Activated CD4-positive, alpha-beta memory T cell treated with anti-CD3 and anti-CD28 coated beads for 36 hours (primary cell): ENCODE data around the gene HTR3D. TPM values are rescaled to one million over a fixed set of nuclear protein-coding genes. Genes with fewer than 3 reads are reported as not detected.
"Not testable (repeated sequence)": the region's sequence is repeated elsewhere in the genome, so short reads cannot be mapped to it uniquely, and the experiment has no call there.

ENCODE experiments used
- CTCF ChIA-PET: fragments of 350-600 bp; sonication (Branson Sonifier 250); formaldehyde crosslinking; loops from one replicate; lab custom pipeline; 2021; ENCODE audit warnings: antibody characterized with exemption, inconsistent platforms; lab: Charles Lee
- POLR2A ChIA-PET: fragments of 350-600 bp; sonication (Branson Sonifier 250); formaldehyde crosslinking; loops from one replicate; lab custom pipeline; 2021; ENCODE audit warnings: antibody characterized with exemption; lab: Charles Lee
- DNase-seq: peaks from one replicate; pipeline ENCODE4 v3.0.0-alpha.2; 2020
- H3K27ac Mint-ChIP-seq: one replicate; pipeline ENCODE4 v1.8.0; 2021; ENCODE audit warnings: mixed read lengths
- H3K27me3 Mint-ChIP-seq: one replicate; pipeline ENCODE4 v1.8.0; 2021; ENCODE audit warnings: mixed read lengths
- H3K36me3 Mint-ChIP-seq: one replicate; pipeline ENCODE4 v1.8.0; 2021; ENCODE audit warnings: mixed read lengths
- H3K4me1 Mint-ChIP-seq: one replicate; pipeline ENCODE4 v1.8.0; 2021; ENCODE audit warnings: low read depth, mixed read lengths
- H3K4me3 Mint-ChIP-seq: one replicate; pipeline ENCODE4 v1.8.0; 2021; ENCODE audit warnings: mild to moderate bottlenecking, mixed read lengths
- H3K9me3 Mint-ChIP-seq: one replicate; pipeline ENCODE4 v1.8.0; 2021; ENCODE audit warnings: mixed read lengths
- intact Hi-C: fragments of 100-400 bp; cut with micrococcal nuclease; formaldehyde crosslinking; loops from one replicate; pipeline ENCODE4 v1.15.1; 2023
- total RNA-seq, 2 experiments: library from RNA; stranded (reverse); gene quantifications; one replicate each; pipeline ENCODE4 v1.2.3, GENCODE V29; 2021

Gene HTR3D
- total RNA-seq, 2 experiments from 2014 or later = not detected

GRCh38 chr3:184045995-184046394, 14.5 kb downstream of the HTR3D start:
- intact Hi-C loops = no loop called here
- Mint-ChIP-seq H3K27ac (no peak overlapping the region), H3K9me3 (no peaks in the 10 kb centered on the region), H3K4me1 (no peaks in the 10 kb centered on the region), H3K27me3 (no peaks in the 10 kb centered on the region), H3K4me3 (no peak overlapping the region), H3K36me3 (no peaks in the 10 kb centered on the region)
- POLR2A ChIA-PET = no interaction called here
- CTCF ChIA-PET = no interaction called here
- DNase-seq = no peak

GRCh38 chr3:184050217-184050847, 18.8 kb downstream of the HTR3D start:
- Mint-ChIP-seq H3K27me3 (peaks cover 3% of the 10 kb centered on the region), H3K27ac (no peak overlapping the region), H3K4me3 (no peak overlapping the region), H3K36me3 (no peaks in the 10 kb centered on the region), H3K4me1 (no peaks in the 10 kb centered on the region), H3K9me3 (no peaks in the 10 kb centered on the region)
- ChIA-PET CTCF (interaction anchor here (0.6 kb wide), 1 partner anchor 180 kb away, joined by 3 read pairs; no protein-coding TSS in a partner anchor), POLR2A (no interaction called here)
- DNase-seq = no peak
- intact Hi-C loops = no loop called here

GRCh38 chr3:184052767-184053166, 21.2 kb downstream of the HTR3D start, which contains the start of gene HTR3C:
HTR3C (plus strand) TSS chr3:184053047; CDS start chr3:184053081, 34 bp downstream.
- intact Hi-C loops = no loop called here
- H3K9me3 Mint-ChIP-seq = no peaks in the 10 kb centered on the region
- no peak for DNase-seq
- ChIA-PET CTCF (no interaction called here), POLR2A (no interaction called here)
- H3K4me1 Mint-ChIP-seq = no peaks in the 10 kb centered on the region
- no peaks in the 10 kb centered on the region for H3K36me3 Mint-ChIP-seq
- no peak within 1 kb of the TSS for H3K27ac Mint-ChIP-seq
- no peak within 1 kb of the TSS for H3K4me3 Mint-ChIP-seq
- peaks cover 6% of the 10 kb centered on the region for H3K27me3 Mint-ChIP-seq

- ChIA-PET CTCF (interaction anchor here (1.1 kb wide), 1 partner anchor 40 kb away, joined by 4 read pairs; the partner anchor contains the start of gene ABCC5), POLR2A (no interaction called here)
- Mint-ChIP-seq H3K27me3 (peaks cover 3% of the 10 kb centered on the region), H3K4me3 (no peak overlapping the region), H3K9me3 (no peaks in the 10 kb centered on the region), H3K27ac (no peak overlapping the region), H3K36me3 (no peaks in the 10 kb centered on the region), H3K4me1 (no peaks in the 10 kb centered on the region)
- DNase-seq = no peak
- intact Hi-C loops = no loop called here
These were observed 26.5 kb downstream of the HTR3D start for GRCh38 chr3:184058029-184058428.

GRCh38 chr3:184059424-184059823, 27.9 kb downstream of the HTR3D start:
- no peaks in the 10 kb centered on the region for H3K4me1 Mint-ChIP-seq
- ChIA-PET CTCF (no interaction called here), POLR2A (no interaction called here)
- H3K27me3 Mint-ChIP-seq = peaks cover 3% of the 10 kb centered on the region
- intact Hi-C loops = no loop called here
- no peaks in the 10 kb centered on the region for H3K36me3 Mint-ChIP-seq
- no peak overlapping the region for H3K27ac Mint-ChIP-seq
- no peak for DNase-seq
- no peak overlapping the region for H3K4me3 Mint-ChIP-seq
- no peaks in the 10 kb centered on the region for H3K9me3 Mint-ChIP-seq

- ChIA-PET POLR2A (no interaction called here), CTCF (no interaction called here)
- Mint-ChIP-seq H3K27me3 (no peaks in the 10 kb centered on the region), H3K4me1 (no peaks in the 10 kb centered on the region), H3K36me3 (no peaks in the 10 kb centered on the region), H3K9me3 (no peaks in the 10 kb centered on the region), H3K4me3 (no peak overlapping the region), H3K27ac (no peak overlapping the region)
- intact Hi-C loops = no loop called here
- no peak for DNase-seq
These were observed 31.1 kb downstream of the HTR3D start for GRCh38 chr3:184062637-184063036.

GRCh38 chr3:184066211-184066610, 34.7 kb downstream of the HTR3D start:
- Mint-ChIP-seq H3K4me3 (no peak overlapping the region), H3K4me1 (no peaks in the 10 kb centered on the region), H3K9me3 (peaks cover 5% of the 10 kb centered on the region), H3K36me3 (no peaks in the 10 kb centered on the region), H3K27ac (no peak overlapping the region), H3K27me3 (peaks cover 5% of the 10 kb centered on the region)
- CTCF ChIA-PET = no interaction called here
- POLR2A ChIA-PET = no interaction called here
- DNase-seq = no peak
- intact Hi-C loops = no loop called here

- ChIA-PET CTCF (no interaction called here), POLR2A (no interaction called here)
- no peak overlapping the region for H3K27ac Mint-ChIP-seq
- H3K27me3 Mint-ChIP-seq = peaks cover 6% of the 10 kb centered on the region
- peaks cover 6% of the 10 kb centered on the region for H3K9me3 Mint-ChIP-seq
- no peaks in the 10 kb centered on the region for H3K4me1 Mint-ChIP-seq
- DNase-seq = no peak
- no peak overlapping the region for H3K4me3 Mint-ChIP-seq
- H3K36me3 Mint-ChIP-seq = no peaks in the 10 kb centered on the region
- intact Hi-C loops = no loop called here
These were observed 36.1 kb downstream of the HTR3D start for GRCh38 chr3:184067573-184068055.

- no peak overlapping the region for H3K27ac Mint-ChIP-seq
- peaks cover 6% of the 10 kb centered on the region for H3K27me3 Mint-ChIP-seq
- no peak for DNase-seq
- H3K4me1 Mint-ChIP-seq = no peaks in the 10 kb centered on the region
- intact Hi-C loops = no loop called here
- H3K9me3 Mint-ChIP-seq = peaks cover 6% of the 10 kb centered on the region
- no peak overlapping the region for H3K4me3 Mint-ChIP-seq
- ChIA-PET POLR2A (no interaction called here), CTCF (no interaction called here)
- no peaks in the 10 kb centered on the region for H3K36me3 Mint-ChIP-seq
These were observed 36.8 kb downstream of the HTR3D start for GRCh38 chr3:184068344-184068743.

- H3K4me3 Mint-ChIP-seq, H3K4me1 Mint-ChIP-seq, H3K36me3 Mint-ChIP-seq, intact Hi-C loops, H3K27me3 Mint-ChIP-seq, DNase-seq, POLR2A ChIA-PET, H3K27ac Mint-ChIP-seq, H3K9me3 Mint-ChIP-seq, CTCF ChIA-PET: not testable (repeated sequence)
These were observed 39.6 kb downstream of the HTR3D start for GRCh38 chr3:184071142-184071541.

- peaks cover 8% of the 10 kb centered on the region for H3K27me3 Mint-ChIP-seq
- no peaks in the 10 kb centered on the region for H3K4me1 Mint-ChIP-seq
- H3K36me3 Mint-ChIP-seq = no peaks in the 10 kb centered on the region
- intact Hi-C loops = no loop called here
- H3K27ac Mint-ChIP-seq = no peak overlapping the region
- ChIA-PET CTCF (no interaction called here), POLR2A (no interaction called here)
- no peak overlapping the region for H3K4me3 Mint-ChIP-seq
- DNase-seq = no peak
- H3K9me3 Mint-ChIP-seq = peaks cover 6% of the 10 kb centered on the region
These were observed 42.1 kb downstream of the HTR3D start for GRCh38 chr3:184073621-184074020.

- peaks cover 5% of the 10 kb centered on the region for H3K27me3 Mint-ChIP-seq
- H3K9me3 Mint-ChIP-seq = peaks cover 3% of the 10 kb centered on the region
- CTCF ChIA-PET = no interaction called here
- no peaks in the 10 kb centered on the region for H3K36me3 Mint-ChIP-seq
- H3K27ac Mint-ChIP-seq = no peak overlapping the region
- H3K4me1 Mint-ChIP-seq = no peaks in the 10 kb centered on the region
- intact Hi-C loops = no loop called here
- POLR2A ChIA-PET = no interaction called here
- H3K4me3 Mint-ChIP-seq = no peak overlapping the region
- no peak for DNase-seq
These were observed 44.4 kb downstream of the HTR3D start for GRCh38 chr3:184075901-184076300.

GRCh38 chr3:184077881-184078280, 46.3 kb downstream of the HTR3D start:
- H3K36me3 Mint-ChIP-seq = no peaks in the 10 kb centered on the region
- DNase-seq = no peak
- POLR2A ChIA-PET = no interaction called here
- H3K27me3 Mint-ChIP-seq = peaks cover 2% of the 10 kb centered on the region
- intact Hi-C loops = no loop called here
- H3K4me1 Mint-ChIP-seq = no peaks in the 10 kb centered on the region
- H3K4me3 Mint-ChIP-seq = no peak overlapping the region
- no peaks in the 10 kb centered on the region for H3K9me3 Mint-ChIP-seq
- H3K27ac Mint-ChIP-seq = no peak overlapping the region
- CTCF ChIA-PET = no interaction called here
